Renal pelvis (tissue), 12 donors: ENCODE measurements around the gene APOL3. TPM values are rescaled to one million over a fixed set of nuclear protein-coding genes. Genes with fewer than 3 reads are reported as not detected.
"Not testable (repeated sequence)": the region's sequence is repeated elsewhere in the genome, so short reads cannot be mapped to it uniquely, and the experiment has no call there.

Experiments
- DNase-seq: peaks from one replicate; pipeline ENCODE4 v3.0.0-alpha.2; 2013
- long read RNA-seq, 16 experiments: transcript quantifications; one replicate each; lab custom pipeline, GENCODE V29; 2026
- polyA plus RNA-seq, 3 donors: library from polyadenylated mRNA; unstranded; fragments of 120-200 nt; gene quantifications; one replicate each; pipeline ENCODE4 v1.2.1, GENCODE V29; 2013; ENCODE audit not compliant: insufficient read length in 3 of 3

The APOL3 gene, protein sequence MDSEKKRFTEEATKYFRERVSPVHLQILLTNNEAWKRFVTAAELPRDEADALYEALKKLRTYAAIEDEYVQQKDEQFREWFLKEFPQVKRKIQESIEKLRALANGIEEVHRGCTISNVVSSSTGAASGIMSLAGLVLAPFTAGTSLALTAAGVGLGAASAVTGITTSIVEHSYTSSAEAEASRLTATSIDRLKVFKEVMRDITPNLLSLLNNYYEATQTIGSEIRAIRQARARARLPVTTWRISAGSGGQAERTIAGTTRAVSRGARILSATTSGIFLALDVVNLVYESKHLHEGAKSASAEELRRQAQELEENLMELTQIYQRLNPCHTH
- 10 to 100 TPM; 13.1 to 16.7 (median 15.9) TPM for polyA plus RNA-seq
- long read RNA-seq, donor 1, partial matches to known transcripts, result 0 of 1 reads
- long read RNA-seq, donor 1, other reads (novel, unspliced or antisense), result 0 of 1 reads
- long read RNA-seq, donor 2, partial matches to known transcripts, result 0 of 2 reads
- long read RNA-seq, donor 2, other reads (novel, unspliced or antisense), result 0 of 2 reads
- long read RNA-seq, donor 3, partial matches to known transcripts, result 0 of 2 reads
- long read RNA-seq, donor 3, other reads (novel, unspliced or antisense), result 0 of 2 reads
- long read RNA-seq, donor 4, partial matches to known transcripts, result 0 of 1 reads
- long read RNA-seq, donor 4, other reads (novel, unspliced or antisense), result 0 of 1 reads
- long read RNA-seq, donor 5, partial matches to known transcripts, result 0 of 3 reads
- long read RNA-seq, donor 5, other reads (novel, unspliced or antisense), result 0 of 3 reads
- long read RNA-seq, donor 6, partial matches to known transcripts, result 0 of 1 reads
- long read RNA-seq, donor 6, other reads (novel, unspliced or antisense), result 0 of 1 reads
- long read RNA-seq, donor 7, partial matches to known transcripts, result 5 of 8 reads
- long read RNA-seq, donor 7, other reads (novel, unspliced or antisense), result 0 of 8 reads
- long read RNA-seq, donor 8, partial matches to known transcripts, result 0 of 1 reads
- long read RNA-seq, donor 8, other reads (novel, unspliced or antisense), result 0 of 1 reads
- long read RNA-seq, donor 9, result 0 reads
- long read RNA-seq, donor 10, partial matches to known transcripts, result 0 of 7 reads
- long read RNA-seq, donor 10, other reads (novel, unspliced or antisense), result 0 of 7 reads
- long read RNA-seq, donor 11, partial matches to known transcripts, result 0 of 3 reads
- long read RNA-seq, donor 11, other reads (novel, unspliced or antisense), result 0 of 3 reads
- long read RNA-seq, donor 12, result 0 reads
- long read RNA-seq, donor 13, partial matches to known transcripts, result 0 of 1 reads
- long read RNA-seq, donor 13, other reads (novel, unspliced or antisense), result 0 of 1 reads
- long read RNA-seq, donor 14, partial matches to known transcripts, result 0 of 3 reads
- long read RNA-seq, donor 14, other reads (novel, unspliced or antisense), result 0 of 3 reads
- long read RNA-seq, donor 15, partial matches to known transcripts, result 8 of 10 reads
- long read RNA-seq, donor 15, other reads (novel, unspliced or antisense), result 0 of 10 reads
- long read RNA-seq, donor 16, partial matches to known transcripts, result 6 of 8 reads
- long read RNA-seq, donor 16, other reads (novel, unspliced or antisense), result 0 of 8 reads

DNA sequence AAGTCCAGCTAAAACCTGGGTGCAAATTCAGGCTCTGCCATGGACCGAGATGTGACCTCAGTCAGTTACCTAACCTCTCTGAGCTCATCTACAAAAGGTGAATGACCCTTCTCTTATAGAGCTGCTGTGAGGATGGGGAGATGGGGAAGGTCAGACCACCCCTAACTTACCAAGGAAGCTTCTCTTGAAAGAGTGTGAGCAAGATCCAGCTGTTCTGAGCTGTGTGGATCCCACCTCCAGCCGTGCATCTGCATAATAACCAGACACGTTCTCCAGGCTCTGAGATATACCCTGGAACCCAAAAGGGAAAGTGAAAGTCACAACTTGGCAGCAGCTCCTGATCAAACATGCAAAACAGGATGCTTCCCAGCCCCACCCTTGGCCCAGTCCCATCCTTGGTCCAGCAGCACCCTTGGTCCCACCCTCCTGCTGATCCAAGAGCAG lies at the start of gene APOL3:
APOL3 (minus strand) TSS at position 257 of the 444 bp plus-strand sequence. CDS start 11,700 bp downstream, outside the sequence.
- no peak for DNase-seq

- DNase-seq, result no peak
These were observed 49.7 kb upstream of the APOL3 start for GRCh38 chr22:36210224-36210623.

GRCh38 chr22:36209488-36209908 lies 48.9 kb upstream of the APOL3 start:
- not testable (repeated sequence) for DNase-seq

GRCh38 chr22:36208914-36209313 lies 48.4 kb upstream of the APOL3 start:
- DNase-seq, result no peak

- no peak for DNase-seq
These were observed 47.7 kb upstream of the APOL3 start for GRCh38 chr22:36208162-36208765.

DNA sequence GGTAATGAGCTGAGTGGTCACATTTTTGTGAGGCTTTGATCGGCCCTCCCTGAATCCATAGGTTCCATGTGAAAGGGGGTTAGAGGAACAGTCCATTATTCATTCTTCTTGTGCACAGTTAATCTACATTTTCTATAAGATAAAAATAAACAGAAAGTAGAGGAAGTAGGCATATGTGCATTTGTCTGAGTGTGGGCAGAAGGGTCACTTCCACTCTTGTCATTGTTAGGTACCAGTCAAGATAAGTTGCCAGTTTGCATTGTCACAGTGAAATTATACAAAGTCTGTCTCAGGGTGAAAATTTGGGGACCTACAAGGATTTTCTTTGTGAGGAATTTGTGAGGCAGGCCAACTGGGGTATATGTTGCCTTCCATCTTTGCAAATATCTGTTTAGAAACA lies 45.7 kb upstream of the APOL3 start:
- no peak for DNase-seq

GRCh38 chr22:36205573-36205972 lies 45.0 kb upstream of the APOL3 start:
- DNase-seq, result not testable (repeated sequence)

- no peak for DNase-seq
These were observed 44.1 kb upstream of the APOL3 start for GRCh38 chr22:36204632-36205015.

- no peak for DNase-seq
These were observed 43.6 kb upstream of the APOL3 start for GRCh38 chr22:36204001-36204631.

- DNase-seq, result not testable (repeated sequence)
These were observed 42.9 kb upstream of the APOL3 start for GRCh38 chr22:36203441-36203840.

DNA sequence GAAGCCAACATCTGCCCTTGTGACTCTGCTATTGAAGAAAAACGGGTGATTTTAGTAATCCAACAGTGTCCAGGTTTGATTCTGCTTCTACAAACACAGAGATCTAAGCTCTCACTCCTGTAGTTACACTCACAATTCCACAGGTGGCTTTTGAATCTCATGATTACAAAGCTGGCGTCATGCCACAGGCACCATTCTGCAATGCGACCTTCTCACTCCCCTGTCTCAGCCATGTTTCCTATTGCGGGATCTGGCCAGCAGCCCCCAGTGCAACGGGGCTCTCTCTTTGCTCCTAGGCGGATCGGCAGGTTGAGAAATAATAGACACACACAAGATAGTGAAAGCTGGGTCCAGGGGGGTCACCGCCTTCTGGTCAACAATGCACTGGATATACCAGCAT lies 42.4 kb upstream of the APOL3 start:
- DNase-seq, result peak; percentile 52

DNA sequence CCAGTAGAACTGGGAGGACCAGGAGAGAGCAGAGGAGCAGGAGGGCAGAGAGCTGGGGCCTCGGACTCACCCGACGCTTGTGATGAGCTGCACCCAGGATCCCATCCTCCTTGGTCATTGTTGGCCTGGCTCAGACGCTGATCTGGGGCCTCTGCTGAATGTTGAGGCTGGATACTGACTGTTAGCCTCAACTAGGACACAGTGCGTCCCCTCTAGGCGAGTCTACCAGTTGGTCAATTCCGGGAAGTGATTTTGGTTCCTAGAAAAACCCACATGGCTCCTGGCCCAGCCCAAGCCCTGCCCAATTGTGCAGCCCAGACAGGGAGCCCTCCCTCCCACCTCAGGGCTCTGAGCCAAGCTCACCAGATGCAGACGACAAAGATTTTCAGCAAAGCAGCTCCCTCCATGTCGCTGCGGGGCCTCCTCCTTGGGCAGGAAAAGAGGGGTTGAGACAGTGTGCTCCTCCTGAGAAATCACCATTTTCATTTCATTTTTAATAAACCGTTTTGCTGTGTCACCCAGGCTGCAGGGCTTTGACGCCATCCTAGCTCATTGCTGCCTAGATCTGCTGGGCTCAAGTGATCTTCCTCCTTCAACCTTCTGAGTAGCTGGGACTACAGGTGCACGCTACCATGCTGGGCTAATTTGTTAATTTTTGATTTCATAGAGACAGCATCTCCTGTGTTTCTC lies 41.2 kb upstream of the APOL3 start, which contains the start of gene APOL4:
APOL4 (minus strand) TSS at position 180 of the 690 bp plus-strand sequence; CDS start at position 105, 75 bp downstream.
- DNase-seq, result peak; percentile 55

GRCh38 chr22:36201025-36201424 lies 40.5 kb upstream of the APOL3 start:
- not testable (repeated sequence) for DNase-seq

DNA sequence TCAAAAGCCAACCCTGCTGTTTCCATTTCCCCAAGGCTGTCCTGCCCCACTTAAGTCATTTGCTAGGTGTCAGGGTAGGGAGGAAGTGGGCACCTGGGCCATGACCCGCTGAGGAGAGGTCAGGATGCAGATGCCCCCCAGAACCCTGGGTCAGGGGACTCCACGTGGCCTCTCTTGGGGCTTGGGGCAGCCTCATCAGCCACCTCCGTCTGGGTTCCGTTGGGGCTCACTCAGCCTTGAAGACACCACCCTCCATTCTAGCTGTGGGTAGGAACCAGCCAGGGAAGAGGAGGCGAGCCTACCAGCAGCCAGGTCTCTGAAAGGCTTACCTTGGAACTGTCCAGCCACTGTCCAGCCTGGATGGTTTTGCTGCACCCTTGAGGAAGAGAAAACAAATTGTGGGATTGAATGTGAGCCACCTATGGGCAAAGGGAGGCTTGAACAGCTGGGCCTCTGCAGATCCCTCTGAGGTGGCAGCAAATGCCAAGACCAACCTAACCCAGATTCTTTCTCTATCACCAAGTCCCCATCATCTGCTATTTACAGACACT lies 38.5 kb upstream of the APOL3 start:
- DNase-seq, result no peak

DNA sequence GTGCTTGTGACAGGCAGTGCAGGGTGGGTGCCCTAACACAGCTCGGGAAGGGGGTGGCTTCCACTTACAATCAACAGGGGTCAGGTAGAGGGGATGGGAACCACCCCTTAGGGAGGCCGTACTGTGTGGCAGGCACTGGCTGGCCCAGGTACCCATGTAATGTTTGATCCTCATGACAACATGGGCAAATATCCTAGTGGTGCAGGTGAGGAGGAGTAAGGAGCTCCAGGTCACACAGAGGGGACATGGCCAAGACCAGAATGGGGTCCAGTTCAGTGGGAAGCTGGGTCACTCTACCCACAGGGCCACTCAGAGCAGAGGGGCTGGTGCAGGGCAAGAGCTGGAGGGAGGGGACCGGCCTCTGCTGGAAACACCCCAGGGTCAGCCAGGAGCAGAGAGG lies 38.0 kb upstream of the APOL3 start:
- DNase-seq, result no peak

- DNase-seq, result peak; percentile 36
These were observed 37.1 kb upstream of the APOL3 start for GRCh38 chr22:36197514-36198146.

DNA sequence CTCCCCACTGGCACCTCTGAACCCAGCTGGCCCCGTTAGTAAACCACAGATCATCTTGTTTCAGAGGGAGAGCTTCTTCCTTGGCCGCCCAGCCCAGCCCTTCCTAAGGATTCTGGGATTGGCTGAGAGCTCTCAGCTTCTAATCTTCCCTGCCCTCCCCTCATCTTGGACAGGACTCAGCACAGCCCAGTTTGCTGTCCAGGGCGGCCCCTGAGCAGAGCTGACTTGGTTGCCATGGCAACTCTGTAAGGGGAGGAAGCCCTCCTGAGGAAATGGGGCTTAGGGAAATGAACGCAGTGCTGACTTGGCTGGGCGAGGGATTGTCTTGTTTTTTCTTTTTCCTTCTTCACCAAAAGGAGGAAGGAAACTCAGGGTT lies 36.5 kb upstream of the APOL3 start:
- peak; percentile 57 for DNase-seq

GRCh38 chr22:36196254-36197064 lies 35.9 kb upstream of the APOL3 start:
- no peak for DNase-seq
